HL-60/S4 treated with retinoic acid at 250 ng/mL for 4 days and 3 days (cell line): ENCODE data around the gene ERP29.
"Not testable (repeated sequence)": the region's sequence is repeated elsewhere in the genome, so short reads cannot be mapped to it uniquely, and the experiment has no call there.

ENCODE experiments used
- in situ Hi-C: fragments of 300-500 bp; cut with MboI; formaldehyde crosslinking; loops from 2 replicates; pipeline ENCODE4 v1.7.0; 2022; ENCODE audit warnings: low sequenced_read_pairs

The ERP29 gene

DNA sequence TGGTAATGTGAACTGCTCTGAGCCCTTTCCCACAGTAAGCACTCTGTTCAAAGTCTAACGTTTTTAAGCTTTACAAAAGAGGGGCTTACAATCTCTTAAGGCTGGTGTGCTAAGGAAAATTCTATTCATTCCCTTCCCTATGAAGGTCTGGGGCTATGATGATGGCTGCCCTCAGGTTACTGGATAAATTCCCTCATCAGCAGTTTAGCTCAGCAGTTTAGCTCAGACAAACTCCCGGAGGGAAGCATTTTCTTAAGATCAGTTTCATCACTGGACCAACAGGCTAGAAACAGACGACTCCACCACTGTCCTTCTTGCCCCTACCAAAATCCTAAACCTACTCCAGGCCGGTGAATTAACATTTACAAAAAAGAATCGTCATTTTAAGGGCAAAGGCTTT is 19.1 kb downstream of the ERP29 start:
- in situ Hi-C loops = no loop called here

DNA sequence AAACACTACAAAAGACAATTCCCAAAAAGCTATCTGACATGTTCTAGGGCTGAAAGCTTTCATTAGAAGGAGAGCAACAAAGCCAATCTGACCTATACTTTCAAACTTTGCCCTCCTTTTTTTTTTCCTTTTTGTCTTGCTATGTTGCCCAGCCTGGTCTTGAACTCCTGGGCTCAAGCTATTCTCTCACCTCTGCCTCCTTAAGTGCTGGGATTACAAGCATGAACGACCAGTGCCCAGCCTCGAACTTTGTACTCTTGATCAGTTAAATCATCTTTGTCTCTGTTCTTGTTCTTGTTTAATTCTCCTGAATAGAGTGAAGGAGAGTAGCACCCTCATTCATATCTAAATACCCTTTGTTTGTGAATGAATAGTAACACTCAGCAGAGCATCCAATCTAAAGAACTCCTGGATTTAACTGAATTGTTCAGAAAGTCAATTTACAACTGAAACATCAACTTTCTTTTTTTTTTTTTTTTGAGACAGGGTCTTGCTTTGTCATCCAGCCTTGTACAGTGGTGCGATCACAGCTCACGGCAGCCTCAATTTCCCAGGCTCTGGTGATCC is 22.1 kb downstream of the ERP29 start:
- in situ Hi-C loops = no loop called here

DNA sequence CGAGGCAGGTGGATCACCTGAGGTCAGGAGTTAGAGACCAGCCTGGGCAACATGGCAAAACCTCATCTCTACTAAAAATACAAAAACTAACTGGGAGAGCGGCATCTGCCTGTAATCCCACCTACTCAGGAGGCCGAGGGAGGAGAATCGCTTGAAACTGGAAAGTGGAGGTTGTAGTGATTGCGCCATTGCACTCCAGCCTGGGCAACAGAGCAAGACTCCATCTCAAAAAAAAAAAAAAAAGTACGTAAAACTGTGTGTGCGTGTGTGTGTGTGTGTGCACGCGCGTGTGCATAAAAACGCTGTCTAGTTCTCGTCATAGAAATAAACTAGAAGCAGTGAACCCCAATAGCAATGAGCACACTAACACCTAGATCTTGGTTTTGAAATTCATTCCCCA is 23.4 kb downstream of the ERP29 start:
- in situ Hi-C loops = not testable (repeated sequence)

DNA sequence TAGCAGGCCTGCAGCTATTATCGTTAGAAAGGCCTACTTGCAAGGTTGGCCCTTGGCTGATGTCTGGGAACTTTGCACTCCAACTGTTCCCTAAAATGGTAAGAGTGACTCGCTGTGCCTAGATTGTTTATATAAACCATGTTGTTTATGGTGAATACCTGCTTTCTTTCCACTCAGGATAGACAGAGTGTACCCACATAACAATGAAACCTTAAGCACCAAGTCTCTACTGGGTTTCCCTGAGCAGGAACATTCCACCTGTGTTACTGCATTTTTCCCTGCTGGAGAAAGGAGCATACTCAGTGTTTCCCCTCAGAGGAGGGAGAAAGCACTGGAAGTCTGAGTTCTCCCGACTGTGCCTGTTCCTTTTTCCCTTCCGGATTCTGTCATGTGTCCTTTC is 32.8 kb downstream of the ERP29 start:
- in situ Hi-C loops = no loop called here

DNA sequence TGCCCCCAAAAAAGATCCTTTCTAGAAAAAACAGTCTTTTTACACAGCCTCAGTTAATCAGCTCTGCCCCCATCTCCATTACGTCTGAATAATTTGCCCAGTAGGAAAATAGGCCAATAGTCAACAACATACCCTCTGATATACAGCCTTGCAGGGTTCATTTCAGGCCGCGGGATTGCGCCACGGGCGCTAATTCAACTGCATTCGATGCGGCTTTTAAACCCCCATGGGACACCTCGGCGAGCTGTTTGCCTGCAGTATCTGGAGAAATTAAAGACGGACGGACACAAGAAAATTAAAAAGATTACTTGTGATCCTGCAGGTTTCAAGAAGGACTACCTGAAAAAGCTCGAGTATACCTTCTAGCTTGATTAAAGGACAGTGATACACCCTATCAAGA is 36.1 kb downstream of the ERP29 start:
- in situ Hi-C loops = no loop called here

GRCh38 chr12:112061137-112061536 is 47.9 kb downstream of the ERP29 start:
- in situ Hi-C loops = no loop called here

DNA sequence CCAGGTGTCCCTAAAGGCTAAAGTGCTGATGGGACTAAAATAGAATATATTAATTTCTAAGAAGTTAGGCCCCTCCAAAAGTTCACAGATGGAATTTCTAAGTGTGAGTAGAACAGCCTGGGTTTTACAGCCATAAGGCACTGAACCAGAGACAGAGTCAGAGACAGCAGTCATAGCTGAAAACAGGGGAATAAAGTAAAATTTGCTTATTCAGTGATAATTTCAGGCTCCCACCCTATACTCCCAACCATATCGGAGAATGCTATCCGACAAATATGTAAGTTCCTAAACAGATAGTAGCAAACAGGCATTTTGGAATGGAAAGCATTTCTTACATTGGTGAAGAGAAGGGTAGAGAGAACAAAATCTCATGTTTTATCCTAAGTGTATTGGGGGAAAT is 50.0 kb downstream of the ERP29 start:
- in situ Hi-C loops = no loop called here

- in situ Hi-C loops = no loop called here
These were observed 53.3 kb downstream of the ERP29 start for GRCh38 chr12:112066566-112066965.
